BLaER1 treated with 17β-estradiol and CSF1 and Interleukin-3, amounts not matched to agents 10 nM and 100 nM (cell line): ENCODE results near the gene DHX15.

ENCODE experiments used
- H3K27ac ChIP-seq, 11 experiments: shearing (Covaris generic); formaldehyde crosslinking; 2 replicates each; pipeline ENCODE4 v1.8.1; 2022
- H3K27me3 ChIP-seq, 11 experiments: shearing (Covaris generic); formaldehyde crosslinking; 2 replicates each; pipeline ENCODE4 v1.8.1; 2022
- H3K36me3 ChIP-seq, 11 experiments: shearing (Covaris generic); formaldehyde crosslinking; 2 replicates each; pipeline ENCODE4 v1.8.1; 2022
- H3K4me1 ChIP-seq, 10 experiments: shearing (Covaris generic); formaldehyde crosslinking; 2 replicates each; pipeline ENCODE4 v1.8.1; 2022
- H3K4me2 ChIP-seq, 11 experiments: shearing (Covaris generic); formaldehyde crosslinking; 2 replicates each; pipeline ENCODE4 v1.8.1; 2022
- H3K4me3 ChIP-seq, 10 experiments: shearing (Covaris generic); formaldehyde crosslinking; 2 replicates each; pipeline ENCODE4 v1.8.1; 2022
- H3K9ac ChIP-seq, 11 experiments: shearing (Covaris generic); formaldehyde crosslinking; 2 replicates each; pipeline ENCODE4 v1.8.1; 2022
- H3K9me3 ChIP-seq, 11 experiments: shearing (Covaris generic); formaldehyde crosslinking; replicated peaks in 1 of 11; 2 replicates each; pipeline ENCODE4 v1.8.1; 2022
- H4K20me1 ChIP-seq, 11 experiments: shearing (Covaris generic); formaldehyde crosslinking; 2 replicates each; pipeline ENCODE4 v1.8.1; 2022
- Cebpa-rat ChIP-seq, 11 experiments: shearing (Covaris generic); IDR thresholded peaks; 2 replicates each; pipeline ENCODE4 v1.8.1; 2022

Gene DHX15

DNA sequence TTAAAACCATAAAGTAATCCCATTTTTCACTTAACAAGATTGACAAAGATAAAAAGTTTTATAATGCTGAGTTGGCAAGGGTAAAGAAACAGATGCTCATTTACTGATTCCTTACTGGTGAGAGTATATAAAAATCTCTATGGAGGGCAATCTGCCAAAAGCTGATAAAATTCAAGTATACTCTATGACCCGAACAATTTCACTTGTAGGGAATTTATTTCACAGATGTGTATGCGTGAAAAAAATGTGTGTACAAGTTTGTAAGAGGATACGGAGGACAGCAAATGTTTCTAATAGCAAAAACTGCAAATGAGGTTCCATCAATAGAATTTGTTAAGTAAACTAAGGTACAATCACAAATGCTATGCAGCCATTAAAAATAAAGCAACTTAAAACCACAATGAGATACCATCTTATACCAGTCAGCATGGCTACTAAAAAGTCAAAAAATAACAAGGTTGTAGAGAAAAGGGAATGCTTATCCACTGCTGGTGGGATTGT, 23.4 kb downstream of the DHX15 start:
- TF ChIP-seq Cebpa-rat (IDR thresholded peaks at IDR 0.05), result no peak
- no peak overlapping the region for H3K27ac ChIP-seq
- peaks cover 100% of the 10 kb centered on the region in 11 experiments for H4K20me1 ChIP-seq
- H3K9me3 ChIP-seq, result peaks cover 6 to 12% (median 9%) of the 10 kb centered on the region in 11 experiments; a peak in 15 of 22 replicates
- no peak overlapping the region for H3K9ac ChIP-seq
- H3K4me3 ChIP-seq, result no peak overlapping the region
- no peak overlapping the region for H3K4me2 ChIP-seq
- peaks cover 0 to 48% (median 18%) of the 10 kb centered on the region in 10 experiments; a peak in 14 of 20 replicates for H3K4me1 ChIP-seq
- H3K36me3 ChIP-seq, result peaks cover 61 to 98% (median 80%) of the 10 kb centered on the region in 11 experiments
- no peaks in the 10 kb centered on the region for H3K27me3 ChIP-seq

DNA sequence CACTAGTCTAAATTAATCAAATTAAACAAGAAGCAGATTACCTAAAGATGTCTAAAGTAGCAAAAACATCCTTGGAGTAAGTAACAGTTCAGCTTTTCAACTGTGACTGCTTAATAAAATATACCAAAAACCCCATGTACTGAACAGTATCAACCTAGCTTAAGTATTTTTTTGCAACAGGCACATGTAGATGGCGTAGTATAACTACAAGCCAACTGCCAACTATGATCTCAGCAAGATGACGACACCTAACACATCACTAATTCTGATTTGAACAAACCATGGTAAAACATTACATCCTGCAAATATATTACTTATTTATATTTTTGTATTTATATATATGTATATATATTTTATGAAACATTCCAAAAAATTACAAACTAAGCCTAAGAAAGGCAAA, 24.5 kb downstream of the DHX15 start:
- Histone ChIP-seq H3K4me2 (no peak overlapping the region), H3K9ac (no peak overlapping the region), H4K20me1 (peaks cover 97 to 100% (median 99%) of the 10 kb centered on the region in 11 experiments), H3K36me3 (peaks cover 57 to 98% (median 77%) of the 10 kb centered on the region in 11 experiments), H3K27ac (no peak overlapping the region; a peak in 1 of 22 replicates), H3K4me3 (no peak overlapping the region), H3K27me3 (no peaks in the 10 kb centered on the region), H3K4me1 (peaks cover 0 to 45% (median 18%) of the 10 kb centered on the region in 10 experiments; a peak in 14 of 20 replicates), H3K9me3 (peaks cover 6 to 12% (median 9%) of the 10 kb centered on the region in 11 experiments; a peak in 15 of 22 replicates)
- TF ChIP-seq Cebpa-rat (IDR thresholded peaks at IDR 0.05), result no peak

DNA sequence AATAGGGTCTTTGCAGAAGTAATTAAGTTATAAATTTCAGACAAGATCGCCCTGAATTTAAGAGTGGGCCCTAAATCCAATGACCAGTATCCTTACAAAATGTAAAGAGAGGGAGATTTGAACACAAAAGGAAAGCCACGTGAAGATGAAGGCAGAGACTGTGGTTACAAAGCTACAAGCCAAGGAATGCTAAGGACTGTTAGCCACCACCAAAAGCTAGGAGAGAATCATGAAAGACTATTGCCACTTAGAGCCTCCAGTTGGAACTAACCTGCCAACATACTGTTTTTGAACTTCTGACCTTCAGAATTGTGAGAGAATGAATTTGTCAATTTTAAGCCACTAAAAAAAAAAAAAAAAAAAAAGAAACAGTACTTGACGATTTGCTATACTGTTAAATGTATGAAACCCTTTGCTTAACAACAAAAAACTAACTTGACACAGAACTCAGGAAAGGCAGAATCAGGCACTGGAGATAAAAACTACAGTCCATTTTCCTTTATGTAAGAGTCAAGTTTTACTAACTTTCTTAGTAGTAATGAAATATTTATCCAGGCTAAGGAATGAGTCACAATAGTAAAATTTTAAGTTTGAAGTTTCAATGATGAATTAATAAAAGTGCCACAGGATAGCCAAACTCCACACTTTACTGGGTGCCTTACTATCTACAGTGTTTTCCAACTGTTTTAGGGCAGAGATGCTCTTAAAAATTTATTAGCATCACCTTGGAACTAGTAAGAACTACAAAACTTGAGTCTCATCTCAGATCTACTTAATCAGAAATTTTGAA, 25.1 kb downstream of the DHX15 start:
- Histone ChIP-seq H3K9me3 (peaks cover 6 to 12% (median 9%) of the 10 kb centered on the region in 11 experiments; a peak in 15 of 22 replicates), H3K4me1 (peaks cover 0 to 45% (median 18%) of the 10 kb centered on the region in 10 experiments; a peak in 14 of 20 replicates), H3K27me3 (no peaks in the 10 kb centered on the region), H3K4me2 (peak overlapping the region in 7 of 11 experiments; percentile 8 to 52 (median 35); a peak in 7 of 22 replicates), H3K4me3 (no peak overlapping the region), H3K27ac (no peak overlapping the region; a peak in 1 of 22 replicates), H3K36me3 (peaks cover 57 to 98% (median 77%) of the 10 kb centered on the region in 11 experiments), H4K20me1 (peaks cover 97 to 100% (median 99%) of the 10 kb centered on the region in 11 experiments), H3K9ac (no peak overlapping the region)
- no peak for TF ChIP-seq Cebpa-rat (IDR thresholded peaks at IDR 0.05)

DNA sequence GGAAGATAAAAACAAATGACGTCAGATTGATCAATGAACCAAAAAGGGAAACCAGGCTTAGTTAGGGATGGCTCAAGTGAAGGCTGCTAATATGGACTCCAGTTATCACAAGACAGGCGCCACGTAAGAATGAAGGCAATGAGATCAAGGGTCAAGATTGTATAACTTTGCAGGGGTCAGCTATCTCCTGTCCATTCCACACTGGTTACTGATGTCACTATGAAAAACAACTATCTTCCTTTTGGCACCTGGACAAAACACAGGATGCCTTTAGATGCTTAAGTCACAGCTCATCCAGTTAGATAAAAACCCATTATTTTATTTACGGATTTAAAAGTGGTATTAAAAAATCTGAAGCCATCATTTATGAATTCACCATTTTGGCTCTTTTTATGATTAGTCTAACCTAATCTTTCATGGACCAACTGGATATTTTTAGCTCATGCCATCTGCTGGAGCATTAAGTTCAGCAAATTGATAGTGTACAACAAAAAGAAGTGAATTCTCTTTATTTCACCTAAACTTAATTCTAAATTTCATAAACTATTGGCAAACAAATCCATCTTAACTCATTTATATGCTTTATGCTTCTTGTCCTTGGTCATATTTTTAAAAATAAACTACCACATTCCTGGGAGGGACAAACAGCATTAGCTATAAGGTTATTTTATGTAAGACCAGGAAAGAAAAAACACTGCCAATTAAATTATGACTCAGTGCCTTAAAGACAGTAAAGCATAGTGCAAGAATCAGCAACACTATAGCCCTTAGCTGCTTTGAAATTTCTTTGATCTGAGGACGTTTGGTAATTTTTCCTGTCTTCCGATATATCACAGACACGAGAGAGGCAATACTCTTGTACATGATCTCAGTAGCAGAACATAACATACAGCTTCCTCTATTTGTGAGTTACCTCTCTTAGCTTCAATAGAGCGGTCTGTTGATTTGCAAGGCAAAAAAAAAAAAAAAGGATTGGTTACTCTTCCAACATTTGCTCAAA, 27.0 kb downstream of the DHX15 start:
- Histone ChIP-seq H3K4me2 (peak overlapping the region in 10 of 11 experiments; percentile 2 to 52 (median 30); a peak in 15 of 22 replicates), H3K4me3 (no peak overlapping the region), H3K9me3 (peaks cover 6 to 10% (median 8%) of the 10 kb centered on the region in 11 experiments; a peak in 15 of 22 replicates), H3K9ac (no peak overlapping the region), H3K27me3 (no peaks in the 10 kb centered on the region), H4K20me1 (peaks cover 97 to 100% (median 99%) of the 10 kb centered on the region in 11 experiments), H3K4me1 (peaks cover 0 to 49% (median 18%) of the 10 kb centered on the region in 10 experiments; a peak in 14 of 20 replicates), H3K27ac (no peak overlapping the region), H3K36me3 (peaks cover 58 to 98% (median 78%) of the 10 kb centered on the region in 11 experiments)
- no peak for TF ChIP-seq Cebpa-rat (IDR thresholded peaks at IDR 0.05)

DNA sequence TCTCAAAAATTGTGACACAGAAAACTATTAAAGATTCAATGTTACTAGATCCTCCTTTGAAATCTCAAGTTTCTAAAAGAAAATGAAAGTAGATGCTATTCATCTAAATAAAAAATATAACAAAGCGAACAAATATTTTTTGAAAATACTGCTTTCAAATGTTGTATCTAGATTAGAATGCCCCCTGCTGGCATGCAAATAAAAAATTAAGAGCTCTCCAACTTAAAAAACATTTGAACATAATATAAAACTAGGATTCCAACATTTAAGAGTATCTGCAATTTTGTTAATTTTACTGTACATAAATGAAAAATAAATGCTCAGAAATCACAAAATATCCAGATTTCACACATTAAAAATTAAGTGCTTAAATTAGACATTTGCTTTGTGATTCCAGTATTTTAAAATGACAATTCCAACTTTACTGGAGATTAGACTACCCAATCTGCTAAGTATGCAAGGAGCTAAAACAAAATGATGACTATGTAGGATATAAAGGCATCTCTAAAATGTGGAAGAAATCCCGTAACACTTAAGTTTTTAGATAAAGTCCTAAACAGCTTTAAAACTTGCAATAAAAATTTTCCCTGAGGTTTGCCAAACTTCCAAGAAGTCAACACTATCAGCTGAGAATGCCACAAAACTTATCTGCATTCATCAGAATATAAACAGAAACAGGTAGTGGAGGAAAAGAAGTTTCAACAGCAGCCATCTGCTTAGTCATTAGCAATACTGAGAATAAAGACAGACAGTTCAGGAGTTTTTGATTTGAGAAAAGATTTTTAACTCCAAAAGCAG, 32.7 kb downstream of the DHX15 start:
- H3K9ac ChIP-seq, result no peak overlapping the region
- no peak overlapping the region for H3K27ac ChIP-seq
- H3K36me3 ChIP-seq, result peaks cover 77 to 100% (median 94%) of the 10 kb centered on the region in 11 experiments
- peaks cover 93 to 100% (median 99%) of the 10 kb centered on the region in 11 experiments for H4K20me1 ChIP-seq
- no peaks in the 10 kb centered on the region for H3K27me3 ChIP-seq
- H3K9me3 ChIP-seq, result no peaks in the 10 kb centered on the region
- H3K4me3 ChIP-seq, result no peak overlapping the region
- TF ChIP-seq Cebpa-rat (IDR thresholded peaks at IDR 0.05), result no peak
- H3K4me2 ChIP-seq, result no peak overlapping the region
- peaks cover 0 to 16% (median 5%) of the 10 kb centered on the region in 10 experiments; a peak in 9 of 20 replicates for H3K4me1 ChIP-seq

DNA sequence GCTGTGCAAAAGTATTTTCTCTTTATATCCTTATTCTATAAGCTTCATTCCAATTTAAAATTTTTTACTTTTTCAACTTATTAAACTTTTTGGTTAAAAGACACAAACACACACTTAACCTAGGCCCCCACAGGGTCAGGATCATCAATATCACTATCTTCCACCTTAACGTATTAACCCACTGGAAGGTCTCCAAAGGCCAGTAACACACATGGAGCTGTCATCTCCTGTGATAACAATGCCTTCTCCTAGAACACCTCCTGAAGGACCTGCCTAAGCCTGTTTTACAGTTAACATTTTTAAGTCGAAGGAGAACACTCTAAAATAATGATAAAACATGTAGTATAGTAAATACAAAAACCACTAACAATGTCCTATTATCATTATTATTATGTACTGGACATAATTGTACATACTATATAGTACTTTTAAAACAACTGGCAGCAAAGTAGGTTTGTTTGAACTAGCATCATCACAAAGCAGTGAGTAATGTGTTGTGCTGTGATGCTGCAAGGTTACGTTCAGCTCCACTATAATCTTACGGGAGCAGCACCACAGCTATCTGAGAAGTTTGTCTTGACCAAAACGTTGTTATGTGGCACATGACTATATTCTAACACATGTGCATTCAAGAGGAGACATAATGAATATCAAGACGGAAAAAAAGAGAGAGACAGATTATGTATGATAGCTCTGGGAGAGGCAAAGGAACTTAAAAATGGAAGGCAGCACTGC, 33.7 kb downstream of the DHX15 start:
- Histone ChIP-seq H3K27me3 (no peaks in the 10 kb centered on the region), H3K4me3 (no peak overlapping the region), H3K36me3 (peaks cover 71 to 100% (median 91%) of the 10 kb centered on the region in 11 experiments), H3K4me2 (no peak overlapping the region), H3K9me3 (no peaks in the 10 kb centered on the region), H3K27ac (no peak overlapping the region), H3K4me1 (peaks cover 5 to 19% (median 10%) of the 10 kb centered on the region in 10 experiments), H3K9ac (no peak overlapping the region), H4K20me1 (peaks cover 91 to 100% (median 99%) of the 10 kb centered on the region in 11 experiments)
- TF ChIP-seq Cebpa-rat (IDR thresholded peaks at IDR 0.05), result no peak

DNA sequence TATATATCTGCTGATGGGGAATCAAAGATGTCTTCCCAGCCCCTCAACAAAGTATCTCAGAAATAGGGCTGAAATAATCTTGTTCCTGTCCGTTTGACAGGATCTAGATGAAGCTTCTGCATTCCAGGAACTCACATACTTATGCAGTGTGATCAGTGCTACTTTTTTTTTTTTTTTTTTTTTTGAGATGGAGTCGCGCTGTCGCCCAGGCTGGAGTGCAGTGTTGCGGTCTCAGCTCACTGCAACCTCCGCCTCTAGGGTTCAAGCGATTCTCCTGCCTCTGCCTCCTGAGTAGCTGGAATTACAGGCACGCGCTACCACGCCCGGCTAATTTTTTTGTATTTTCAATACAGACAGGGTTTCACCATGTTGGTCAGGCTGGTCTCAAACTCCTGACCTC, 36.4 kb downstream of the DHX15 start:
- Histone ChIP-seq H3K9ac (no peak overlapping the region), H3K4me2 (no peak overlapping the region), H3K27me3 (no peaks in the 10 kb centered on the region), H3K4me3 (no peak overlapping the region), H3K9me3 (no peaks in the 10 kb centered on the region), H3K36me3 (peaks cover 69 to 100% (median 90%) of the 10 kb centered on the region in 11 experiments), H4K20me1 (peaks cover 94 to 100% (median 99%) of the 10 kb centered on the region in 11 experiments), H3K4me1 (peaks cover 16 to 39% (median 26%) of the 10 kb centered on the region in 10 experiments), H3K27ac (no peak overlapping the region)
- TF ChIP-seq Cebpa-rat (IDR thresholded peaks at IDR 0.05), result no peak
